RKO (cell line): ENCODE measurements around the gene C9orf152.
"Not testable (repeated sequence)": the region's sequence is repeated elsewhere in the genome, so short reads cannot be mapped to it uniquely, and the experiment has no call there.

Source experiments
- DNase-seq: peaks from one replicate; pipeline ENCODE4 v3.0.0-alpha.2; 2016; ENCODE audit warnings: low spot score

Gene C9orf152, protein sequence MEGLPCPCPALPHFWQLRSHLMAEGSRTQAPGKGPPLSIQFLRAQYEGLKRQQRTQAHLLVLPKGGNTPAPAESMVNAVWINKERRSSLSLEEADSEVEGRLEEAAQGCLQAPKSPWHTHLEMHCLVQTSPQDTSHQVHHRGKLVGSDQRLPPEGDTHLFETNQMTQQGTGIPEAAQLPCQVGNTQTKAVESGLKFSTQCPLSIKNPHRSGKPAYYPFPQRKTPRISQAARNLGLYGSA

DNA sequence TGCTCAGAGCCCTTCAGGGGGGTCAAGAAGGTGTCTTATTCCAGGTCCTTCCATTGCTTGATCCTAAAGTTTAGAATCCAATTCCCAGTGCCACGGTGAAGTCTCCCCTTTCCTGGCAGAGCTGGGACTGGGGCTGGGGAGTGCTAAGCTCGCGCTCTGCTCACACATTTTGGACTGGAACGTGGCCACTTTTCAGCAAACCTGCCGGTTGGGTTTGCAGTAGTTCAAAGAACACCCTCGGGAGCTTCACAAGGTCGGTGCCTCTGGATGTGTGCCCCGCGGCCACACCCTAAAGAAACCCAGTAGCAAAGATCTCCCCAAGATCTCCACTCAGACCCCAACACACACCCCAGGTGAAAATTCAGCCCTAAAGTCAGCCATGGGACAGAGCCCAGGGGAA lies at the start of gene C9orf152:
Gene C9orf152, minus strand, starts transcription at position 129 of the 400 bp plus-strand sequence. CDS start 580 bp downstream, outside the sequence.
- no peak for DNase-seq

DNA sequence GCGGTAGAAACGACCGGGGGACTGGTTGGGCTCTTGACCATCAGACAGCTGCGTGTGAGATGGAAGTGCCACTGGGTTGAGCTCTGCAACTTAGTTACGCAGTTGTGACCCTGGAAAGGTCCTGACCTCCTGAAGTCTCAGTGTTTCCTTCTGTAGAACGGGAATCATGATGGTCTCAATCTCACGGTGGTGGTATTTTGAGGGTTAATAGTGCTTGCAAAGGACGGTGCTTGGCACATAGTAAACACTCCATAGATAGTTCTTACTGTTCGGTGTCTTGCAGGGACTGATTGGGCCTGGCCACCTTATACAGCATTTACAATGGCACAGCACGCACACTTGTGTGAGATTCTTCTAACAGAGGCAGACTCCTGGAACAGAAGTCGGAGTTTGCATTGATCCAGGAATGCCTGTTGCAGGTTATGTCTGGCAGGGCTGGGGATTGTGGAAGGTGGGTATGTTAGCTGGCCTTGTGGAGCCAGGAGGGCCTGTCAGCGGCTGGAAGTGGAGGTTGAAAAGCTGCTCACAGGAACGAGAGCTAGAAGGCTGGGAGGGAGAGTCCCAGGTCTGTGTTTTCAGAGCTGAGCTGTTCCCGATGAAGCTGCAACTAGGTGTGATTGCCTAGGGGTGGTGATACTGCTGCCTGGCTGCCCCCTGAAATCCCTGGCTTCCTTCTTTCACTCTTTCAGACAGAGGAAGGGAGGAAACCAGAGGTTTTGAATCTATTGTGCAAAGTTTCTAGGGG lies 49.3 kb upstream of the C9orf152 start:
- no peak for DNase-seq

DNA sequence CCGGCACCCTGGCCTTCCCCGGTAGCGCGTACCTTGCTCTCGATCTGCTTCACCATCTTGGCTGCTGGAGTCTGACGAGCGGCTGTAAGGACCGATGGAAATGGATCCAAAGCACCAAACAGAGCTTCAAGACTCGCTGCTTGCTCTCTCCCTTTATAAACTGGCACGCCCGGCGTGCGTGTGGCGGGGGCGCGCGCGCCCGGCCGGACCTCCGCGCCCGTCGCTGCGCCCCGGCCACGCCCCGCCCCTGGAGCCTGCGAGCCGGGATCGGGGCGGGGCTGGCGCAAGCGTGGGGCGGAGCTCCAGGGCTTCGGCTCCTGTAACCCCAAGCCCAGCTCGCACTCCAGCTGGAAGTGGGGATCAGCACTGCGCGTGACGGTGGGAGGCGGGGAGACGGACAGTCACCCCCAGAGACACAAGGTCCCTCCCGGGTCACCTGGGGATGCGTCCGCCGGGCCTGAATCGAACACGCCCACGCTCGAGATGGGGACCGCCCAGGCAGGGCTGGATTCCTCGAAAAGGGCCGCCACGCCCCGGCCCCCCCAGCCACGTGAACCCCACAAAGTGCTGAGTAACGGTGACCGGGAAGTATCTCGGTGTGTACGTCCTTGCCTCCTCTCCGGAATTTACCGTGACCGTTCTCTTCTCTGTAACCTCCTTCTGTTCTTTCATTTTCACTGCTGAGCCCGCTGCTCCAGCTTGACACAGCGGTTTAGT lies 48.6 kb upstream of the C9orf152 start, which contains the start of gene TXN:
Gene TXN, minus strand, starts transcription at position 128 of the 717 bp plus-strand sequence. Its CDS starts 72 bp downstream, at position 56.
- DNase-seq = peak; percentile 94

DNA sequence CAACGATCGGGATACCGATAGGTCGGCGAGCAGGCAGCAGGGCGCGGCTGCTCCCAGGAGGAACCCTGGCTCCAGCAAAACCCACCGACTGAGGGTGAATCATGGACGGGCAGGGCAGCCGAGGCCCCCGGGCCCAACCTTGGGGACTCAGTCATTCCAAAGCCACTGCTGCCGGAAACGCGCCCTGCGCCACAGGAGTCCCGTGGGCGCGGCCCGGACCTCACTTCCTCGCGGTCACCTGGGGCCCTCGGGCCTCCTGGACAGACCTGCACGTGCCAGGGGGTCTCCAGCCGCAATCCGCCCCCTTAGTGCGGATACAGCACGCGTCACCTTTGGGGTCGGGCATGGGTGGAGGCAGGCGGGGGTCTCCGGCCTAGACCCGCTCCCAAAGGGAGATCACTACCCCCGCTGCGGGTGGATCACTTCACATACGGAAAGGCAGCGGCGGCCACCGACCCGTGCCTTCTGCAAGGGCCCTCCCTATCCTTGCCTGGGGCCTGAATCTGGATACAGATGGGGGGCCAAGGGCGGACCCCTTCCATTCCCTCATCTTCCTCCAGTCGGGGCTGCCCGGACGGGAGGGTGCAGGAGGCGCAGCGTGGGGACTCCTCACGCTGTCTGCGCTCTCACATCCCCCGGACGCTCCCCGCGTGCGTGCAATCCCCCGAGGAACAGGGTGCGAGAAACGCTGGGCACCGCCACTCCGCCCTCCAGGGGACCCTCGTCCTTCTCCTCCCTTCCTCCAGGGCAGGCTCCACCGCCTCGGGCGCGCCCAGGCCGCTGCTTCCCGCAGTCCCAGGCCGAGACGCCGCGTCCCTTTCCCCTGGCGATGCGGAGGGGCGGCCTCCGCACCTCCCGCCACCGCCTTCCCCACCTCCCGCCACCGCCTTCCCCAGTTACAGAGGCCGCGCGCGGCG lies 47.8 kb upstream of the C9orf152 start:
- peak; percentile 84 for DNase-seq

DNA sequence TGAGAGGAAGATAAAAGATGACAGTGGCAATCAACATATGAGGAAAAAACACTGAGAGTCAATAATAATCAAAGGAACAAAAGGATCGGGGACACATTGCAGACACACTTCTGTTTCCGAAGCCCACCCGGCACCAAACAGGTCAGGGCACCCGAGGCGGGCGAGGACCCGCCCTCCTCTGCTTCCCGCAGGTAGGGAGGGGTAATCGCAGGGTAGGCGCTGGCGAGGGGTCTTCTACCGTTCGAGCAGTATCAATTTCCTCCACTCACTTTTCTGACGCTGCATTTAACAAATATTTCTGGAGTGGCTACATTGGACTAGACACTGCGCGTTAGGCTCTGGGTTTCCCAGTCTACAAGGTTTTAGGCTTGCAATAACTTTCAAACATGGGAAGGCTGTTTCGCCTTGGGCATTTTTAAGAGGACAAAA lies 47.1 kb upstream of the C9orf152 start:
- no peak for DNase-seq

DNA sequence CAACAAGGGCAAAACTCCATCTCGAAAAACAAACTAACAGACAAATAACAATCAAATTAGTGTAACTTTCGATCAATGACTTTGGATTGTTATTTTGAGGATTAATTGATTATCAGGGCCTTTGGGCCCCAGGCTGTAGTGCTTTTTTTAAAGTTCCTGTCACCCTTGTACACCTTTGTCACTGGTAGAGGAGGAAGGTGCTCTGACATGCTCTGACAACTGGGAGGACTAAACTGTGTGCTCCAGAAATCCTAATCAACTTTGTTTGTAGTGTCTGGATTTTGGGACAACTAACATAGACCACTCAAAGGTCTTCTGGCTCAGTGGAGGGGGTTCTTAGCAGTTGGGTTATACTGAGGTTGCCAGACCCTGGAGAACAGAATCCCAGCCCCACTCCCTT lies 46.5 kb upstream of the C9orf152 start:
- DNase-seq = no peak

DNA sequence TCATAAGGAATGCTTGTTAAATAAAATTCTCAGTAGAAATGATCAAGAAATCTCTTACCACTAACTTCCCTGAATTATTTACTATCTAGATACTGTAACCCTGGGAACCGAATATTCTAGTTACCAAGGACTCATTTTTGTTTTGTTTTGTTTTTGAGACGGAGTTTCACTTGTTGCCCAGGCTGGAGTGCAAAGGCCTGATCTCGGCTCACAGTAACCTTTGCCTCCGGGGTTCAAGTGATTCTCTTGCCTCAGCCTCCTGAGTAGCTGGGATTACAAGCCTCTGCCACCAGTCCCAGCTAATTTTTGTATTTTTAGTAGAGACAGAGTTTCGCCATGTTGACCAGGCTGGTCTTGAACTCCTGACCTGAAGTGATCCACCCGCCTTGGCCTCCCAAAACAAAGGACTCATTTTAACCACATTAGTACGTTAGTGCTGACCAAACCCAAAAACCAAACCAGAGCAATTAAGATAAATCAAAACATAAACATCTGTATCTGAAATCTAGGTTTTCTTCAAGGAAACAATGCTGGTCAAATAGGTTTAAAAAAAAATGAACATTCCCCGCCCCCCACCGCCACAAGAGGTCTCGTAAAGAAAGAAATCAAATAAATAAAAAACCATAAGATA lies 44.7 kb upstream of the C9orf152 start:
- no peak for DNase-seq

DNA sequence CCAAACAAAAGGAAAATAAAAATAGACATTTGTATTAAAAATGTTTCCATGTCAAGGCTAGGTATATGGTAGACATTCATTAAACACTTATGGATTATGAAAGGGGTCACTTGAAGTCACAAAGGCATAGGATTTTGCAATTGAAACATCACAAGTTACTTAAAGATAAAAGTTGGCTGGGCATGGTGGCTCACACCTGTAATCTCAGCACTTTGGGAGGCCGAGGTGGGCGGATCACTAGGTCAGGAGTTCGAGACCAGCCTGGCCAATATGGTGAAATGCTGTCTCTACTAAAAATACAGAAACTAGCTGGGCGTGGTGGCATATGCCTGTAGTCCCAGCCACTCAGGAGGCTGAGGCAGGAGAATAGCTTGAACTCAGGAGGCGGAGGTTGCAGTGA lies 43.8 kb upstream of the C9orf152 start:
- not testable (repeated sequence) for DNase-seq

DNA sequence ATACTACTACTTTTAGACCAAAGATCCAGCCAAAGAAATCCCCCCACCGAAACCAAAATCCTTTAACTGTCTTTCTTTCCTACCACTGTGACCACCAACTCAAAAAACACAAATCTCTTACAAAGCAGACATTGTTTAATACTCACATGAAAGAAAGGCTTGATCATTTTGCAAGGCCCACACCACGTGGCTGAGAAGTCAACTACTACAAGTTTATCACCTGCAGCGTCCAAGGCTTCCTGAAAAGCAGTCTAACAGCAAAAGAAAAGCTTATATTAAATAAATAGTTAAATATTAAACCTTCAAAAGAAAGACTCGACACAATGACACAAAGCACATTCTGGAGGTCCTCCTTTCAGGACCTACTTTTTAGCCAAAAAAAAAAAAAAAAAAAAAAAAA lies 43.3 kb upstream of the C9orf152 start:
- DNase-seq = no peak

DNA sequence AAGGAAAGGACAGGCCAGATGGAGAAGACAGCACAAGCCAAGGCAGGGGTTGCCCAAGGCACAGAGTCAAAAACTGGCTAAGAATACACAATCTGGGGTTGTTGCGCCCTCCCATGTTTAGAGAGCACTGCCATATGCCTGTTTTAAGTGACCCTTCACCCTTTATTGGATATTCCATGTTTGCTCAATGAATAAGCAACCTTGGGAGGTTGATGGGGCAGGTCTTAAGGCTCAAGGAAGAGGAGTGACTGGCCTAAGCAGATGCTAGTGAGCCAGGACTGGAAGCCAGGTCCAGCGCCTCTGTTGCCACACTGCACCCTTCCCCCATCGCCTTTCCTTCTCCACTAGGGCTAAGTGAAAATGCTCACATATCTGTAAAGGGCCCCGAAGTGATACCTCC lies 41.6 kb upstream of the C9orf152 start:
- no peak for DNase-seq

DNA sequence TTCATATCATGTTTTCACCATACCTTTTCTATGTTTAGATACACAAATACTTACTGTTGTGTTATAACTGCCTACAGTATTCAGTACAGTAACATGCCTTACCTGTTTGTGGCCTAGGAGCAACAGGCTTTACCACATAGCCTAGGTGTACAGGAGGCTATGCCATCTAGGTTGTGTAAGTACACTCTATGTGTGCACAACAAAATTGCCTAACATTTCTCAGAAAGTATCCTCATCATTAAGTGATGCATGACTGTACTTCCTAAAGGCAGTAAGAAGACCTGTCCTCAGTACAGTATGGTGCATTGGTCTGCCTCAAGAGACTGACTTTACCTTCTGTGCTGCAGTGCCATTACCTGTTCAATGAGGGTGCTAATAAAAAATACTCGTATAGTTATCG lies 40.4 kb upstream of the C9orf152 start:
- DNase-seq = no peak

DNA sequence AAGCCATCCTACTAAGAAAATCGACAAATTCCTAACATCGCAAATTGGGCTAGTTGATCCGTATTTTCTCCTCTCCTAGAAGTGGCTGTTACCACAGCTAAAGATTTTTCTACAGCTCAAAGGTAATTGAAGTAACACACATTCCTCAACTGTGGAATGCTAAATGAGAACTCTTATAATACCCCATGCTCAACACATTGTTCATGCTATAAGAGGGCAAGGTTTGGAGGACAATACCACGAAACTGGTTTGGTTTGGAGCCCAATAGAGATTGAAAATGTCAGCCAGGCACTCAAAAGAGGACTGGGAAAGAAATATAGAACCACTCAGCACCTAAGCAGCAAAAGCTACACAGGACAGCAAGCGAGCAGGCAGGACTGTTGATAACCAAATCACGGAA lies 38.3 kb upstream of the C9orf152 start:
- DNase-seq = no peak

DNA sequence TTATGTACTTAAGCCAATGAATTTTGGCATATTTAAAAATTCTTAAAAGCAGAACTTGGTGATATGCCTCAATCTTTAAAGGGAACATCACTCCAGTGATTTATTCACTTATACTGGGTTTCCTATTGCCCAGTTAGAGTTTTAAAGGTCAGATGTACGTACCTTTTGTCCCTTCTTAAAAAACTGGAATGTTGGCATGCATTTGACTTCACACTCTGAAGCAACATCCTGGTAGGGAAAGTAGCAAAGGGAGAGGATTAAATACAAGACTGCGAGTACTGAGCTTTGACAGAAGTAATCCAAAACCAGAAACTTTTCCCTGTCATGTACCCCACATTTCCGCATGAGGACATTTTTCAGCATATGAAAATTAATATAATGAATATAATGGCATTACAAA lies 36.7 kb upstream of the C9orf152 start:
- DNase-seq = no peak

DNA sequence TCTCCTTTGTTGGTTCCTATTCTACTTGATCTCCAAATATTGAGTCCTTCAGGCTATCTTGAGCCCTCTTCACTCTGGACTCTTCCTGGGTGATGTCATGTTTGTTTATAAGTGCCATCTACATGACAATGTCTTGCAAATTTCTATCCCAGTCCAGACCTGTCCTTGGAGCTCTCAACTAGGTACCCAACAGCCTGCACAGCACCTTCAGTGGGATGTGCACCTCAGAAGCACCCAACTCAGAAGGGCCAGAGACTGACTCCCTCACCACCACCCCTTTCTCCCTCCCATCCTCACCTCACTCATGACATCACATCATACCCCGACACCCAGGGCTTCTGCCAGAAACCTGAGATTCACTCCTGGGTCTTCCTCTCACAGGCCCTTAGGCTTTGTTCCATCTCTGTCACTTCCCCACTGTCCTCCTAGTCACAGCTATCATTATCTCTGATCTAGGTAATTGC lies 33.9 kb upstream of the C9orf152 start:
- peak; percentile 22 for DNase-seq

DNA sequence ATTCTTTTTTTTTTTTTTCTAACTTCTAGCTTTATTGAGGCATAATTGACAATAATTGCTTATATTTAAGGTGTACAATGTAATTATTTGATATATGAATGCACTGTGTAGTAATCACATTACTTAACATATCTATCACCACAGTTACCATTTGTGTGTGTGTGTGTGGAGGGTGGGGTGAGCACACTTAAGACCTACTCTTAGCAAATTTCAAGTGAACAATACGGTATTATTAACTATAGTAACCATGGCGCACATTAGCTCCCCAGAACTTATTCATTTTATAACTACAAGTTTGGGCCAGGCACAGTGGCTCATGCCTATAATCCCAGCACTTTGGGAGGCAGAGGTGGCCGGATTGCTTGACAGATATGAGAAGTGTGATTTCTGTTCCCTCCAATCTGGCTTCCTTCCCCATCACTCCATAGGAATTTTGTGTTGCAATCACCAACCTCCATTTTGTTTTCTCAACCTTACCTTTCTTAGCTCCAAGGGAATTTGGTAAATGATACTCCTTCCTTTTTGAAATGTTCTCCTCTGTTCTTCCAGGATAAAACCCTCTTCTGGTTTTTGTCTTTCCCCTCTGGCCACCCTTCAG lies 33.4 kb upstream of the C9orf152 start:
- DNase-seq = peak; percentile 28

DNA sequence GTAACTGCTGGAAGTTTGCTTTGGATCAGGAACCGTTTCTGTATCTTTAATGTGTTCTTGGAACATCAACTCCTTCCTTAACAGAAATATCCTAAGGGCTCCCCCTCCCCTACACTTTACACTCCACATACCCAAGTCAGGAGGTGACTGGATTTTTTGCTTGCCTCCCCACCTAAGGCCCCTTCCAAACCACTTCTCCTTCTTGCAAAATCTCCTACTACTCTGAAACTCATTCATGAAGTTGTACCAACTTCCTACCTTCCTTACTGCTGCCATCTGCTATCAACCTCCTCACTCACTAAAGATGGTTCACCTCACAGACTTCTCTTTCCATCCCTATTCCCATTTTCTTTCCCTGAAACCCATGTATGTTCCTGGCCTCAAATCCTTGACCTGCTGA lies 32.2 kb upstream of the C9orf152 start:
- no peak for DNase-seq

DNA sequence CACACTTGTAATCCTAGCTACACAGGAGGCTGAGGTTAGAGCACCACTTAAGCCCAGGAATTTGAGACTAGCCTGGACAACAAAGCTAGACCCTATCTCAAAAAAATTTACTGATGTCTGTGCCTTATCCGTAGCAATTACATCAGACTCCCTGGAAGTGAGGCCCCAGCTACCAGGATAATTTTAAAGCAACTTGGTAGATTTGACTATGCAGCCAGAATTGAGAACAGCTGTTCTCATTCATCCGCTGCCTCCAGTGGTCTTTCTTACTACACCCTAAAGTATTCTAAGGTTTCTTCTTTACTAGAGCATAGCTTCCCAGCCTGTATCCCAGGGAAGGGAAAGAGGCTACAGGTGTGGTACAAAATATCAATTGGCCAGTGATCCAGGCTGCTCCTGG lies 20.4 kb upstream of the C9orf152 start:
- DNase-seq = no peak

DNA sequence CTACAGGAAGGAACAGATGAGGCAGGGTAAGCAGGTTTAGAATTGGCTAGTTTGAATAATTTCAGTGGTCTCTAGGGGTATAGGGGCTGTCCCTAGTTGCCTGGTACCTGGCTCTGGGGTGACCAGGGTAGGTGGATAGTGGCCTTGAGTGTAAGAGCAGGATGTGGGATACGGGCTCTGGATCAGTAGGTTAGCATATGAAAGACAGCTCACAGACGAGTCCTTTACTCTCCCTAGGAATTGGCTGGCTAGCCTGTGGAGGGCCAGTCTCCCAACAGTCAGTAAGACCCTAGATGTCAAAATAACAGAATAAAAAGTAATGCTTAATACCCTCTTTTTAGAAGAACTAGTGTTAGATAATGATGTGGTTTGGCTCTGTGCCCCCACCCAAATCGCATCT lies 16.6 kb upstream of the C9orf152 start:
- DNase-seq = no peak

DNA sequence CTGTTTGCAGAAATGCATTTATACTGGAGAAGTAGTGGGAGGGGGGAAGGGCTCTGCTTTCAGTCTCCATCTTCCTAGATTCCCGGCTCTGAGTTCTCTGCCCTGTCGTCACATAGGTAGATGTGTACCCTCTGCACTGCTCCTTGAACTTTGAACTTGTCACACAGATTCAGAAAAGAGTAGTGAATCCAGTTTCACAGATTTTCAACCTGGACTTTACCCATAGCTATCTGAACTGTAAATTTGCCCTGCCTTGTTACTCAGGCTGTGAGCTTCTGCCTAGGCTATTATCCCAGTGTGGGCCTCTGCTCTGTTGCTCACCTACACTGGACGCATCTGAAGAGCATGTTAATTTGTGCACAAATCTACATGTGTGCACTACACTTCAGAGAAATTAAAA lies 12.8 kb upstream of the C9orf152 start:
- DNase-seq = no peak

DNA sequence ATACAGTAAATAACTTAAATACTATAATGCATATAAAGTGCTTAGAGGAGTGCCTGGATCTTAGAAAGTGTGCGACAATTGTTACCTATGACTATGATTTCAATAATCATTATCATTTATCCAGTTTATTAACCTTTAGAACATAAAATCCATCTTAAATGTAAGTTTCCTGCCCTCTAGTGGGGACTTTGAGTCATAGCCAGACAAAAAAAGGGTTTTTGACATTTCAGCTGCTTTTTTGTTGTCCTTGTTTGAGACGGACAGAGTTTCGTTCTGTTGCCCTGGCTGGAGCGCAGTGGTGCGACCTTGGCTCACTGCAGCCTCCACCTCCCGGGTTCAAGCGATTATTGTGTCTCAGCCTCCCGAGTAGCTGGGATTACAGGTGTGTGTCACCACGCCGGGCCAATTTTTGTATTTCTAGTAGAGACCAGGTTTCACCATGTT lies 9.7 kb upstream of the C9orf152 start:
- peak; percentile 70 for DNase-seq
